NCI-H1092 treated with DMSO at 0.1 percent for 48 hours (cell line): ENCODE data around the gene HAND2.
A peak's percentile ranks its signal among the peaks of the same experiment; 100 is the strongest.

Experiments used
- DNase-seq: peaks from one replicate; lab custom pipeline; 2025; lab: John Stamatoyannopoulos, UW

HAND2 gene

GRCh38 chr4:173520921-173521466 is 9.0 kb downstream of the HAND2 start:
- DNase-seq = no peak

GRCh38 chr4:173519111-173520101 is 10.6 kb downstream of the HAND2 start:
- DNase-seq = no peak

- DNase-seq = no peak
Observed at GRCh38 chr4:173518425-173519102, 11.5 kb downstream of the HAND2 start.

- no peak for DNase-seq
Observed at GRCh38 chr4:173517781-173518424, 12.1 kb downstream of the HAND2 start.

GRCh38 chr4:173516621-173517524 is 13.2 kb downstream of the HAND2 start:
- no peak for DNase-seq

- no peak for DNase-seq
Observed at GRCh38 chr4:173515458-173515857, 14.6 kb downstream of the HAND2 start.

- DNase-seq = no peak
Observed at GRCh38 chr4:173514641-173515217, 15.3 kb downstream of the HAND2 start.

- DNase-seq = no peak
Observed at GRCh38 chr4:173513651-173514050, 16.4 kb downstream of the HAND2 start.

GRCh38 chr4:173511787-173512361 is 18.2 kb downstream of the HAND2 start:
- DNase-seq = no peak

- DNase-seq = no peak
Observed at GRCh38 chr4:173509036-173510001, 20.7 kb downstream of the HAND2 start.

- no peak for DNase-seq
Observed at GRCh38 chr4:173508386-173509035, 21.5 kb downstream of the HAND2 start.

GRCh38 chr4:173507471-173508385 is 22.3 kb downstream of the HAND2 start:
- DNase-seq = no peak

- no peak for DNase-seq
Observed at GRCh38 chr4:173506597-173507211, 23.3 kb downstream of the HAND2 start.

- peak; percentile 34 for DNase-seq
Observed at GRCh38 chr4:173505924-173506518, 24.0 kb downstream of the HAND2 start.

- no peak for DNase-seq
Observed at GRCh38 chr4:173504181-173504503, 25.9 kb downstream of the HAND2 start.

- DNase-seq = no peak
Observed at GRCh38 chr4:173503330-173504180, 26.5 kb downstream of the HAND2 start.
